ENCODE data around the gene TBCCD1. TPM values are rescaled to one million over a fixed set of nuclear protein-coding genes. Genes with fewer than 3 reads are reported as not detected.
A peak's percentile ranks its signal among the peaks of the same experiment; 100 is the strongest.

TBCCD1 gene
- total RNA-seq, 2 experiments from 2014 or later: 15.2 to 17.4 TPM

GRCh38 chr3:186603159-186603558 is 36.0 kb upstream of the TBCCD1 start:
- Mint-ChIP-seq H3K9me3 (no peaks in the 10 kb centered on the region), H3K4me3 (no peak overlapping the region), H3K27ac (no peak overlapping the region), H3K27me3 (peaks cover 7% of the 10 kb centered on the region), H3K4me1 (peaks cover 1% of the 10 kb centered on the region), H3K36me3 (no peaks in the 10 kb centered on the region)
- POLR2A ChIA-PET: no interaction called here
- ATAC-seq (ENCODE audit: low read depth) (no peak), DNase-seq (no peak)

- Mint-ChIP-seq H3K9me3 (no peaks in the 10 kb centered on the region), H3K27ac (no peak overlapping the region)
- POLR2A ChIA-PET: no interaction called here
These were observed 33.8 kb upstream of the TBCCD1 start for GRCh38 chr3:186600896-186601295.

GRCh38 chr3:186599785-186600166 is 32.6 kb upstream of the TBCCD1 start:
- Mint-ChIP-seq H3K36me3 (no peaks in the 10 kb centered on the region), H3K27me3 (peaks cover 2% of the 10 kb centered on the region), H3K4me3 (no peak overlapping the region), H3K4me1 (peaks cover 1% of the 10 kb centered on the region), H3K9me3 (no peaks in the 10 kb centered on the region), H3K27ac (no peak overlapping the region)
- ATAC-seq (ENCODE audit: low read depth) (no peak), DNase-seq (no peak)
- POLR2A ChIA-PET: no interaction called here

More at GRCh38 chr3:186600896-186601295, 33.8 kb upstream of the TBCCD1 start:
- DNase-seq (no peak), ATAC-seq (ENCODE audit: low read depth) (no peak)
- Mint-ChIP-seq H3K27me3 (peaks cover 7% of the 10 kb centered on the region), H3K36me3 (no peaks in the 10 kb centered on the region), H3K4me3 (no peak overlapping the region), H3K4me1 (peaks cover 1% of the 10 kb centered on the region)

- no peak overlapping the region for H3K27ac Mint-ChIP-seq
- POLR2A ChIA-PET: no interaction called here
- no peak for ATAC-seq (ENCODE audit: low read depth)
- H3K4me1 Mint-ChIP-seq: peaks cover 1% of the 10 kb centered on the region
- no peak for DNase-seq
- no peaks in the 10 kb centered on the region for H3K9me3 Mint-ChIP-seq
- no peak overlapping the region for H3K4me3 Mint-ChIP-seq
- no peaks in the 10 kb centered on the region for H3K36me3 Mint-ChIP-seq
- peaks cover 2% of the 10 kb centered on the region for H3K27me3 Mint-ChIP-seq
These were observed 32.1 kb upstream of the TBCCD1 start for GRCh38 chr3:186599142-186599784.

GRCh38 chr3:186598794-186599141 is 31.6 kb upstream of the TBCCD1 start:
- Mint-ChIP-seq H3K36me3 (no peaks in the 10 kb centered on the region), H3K9me3 (no peaks in the 10 kb centered on the region), H3K4me3 (no peak overlapping the region), H3K27me3 (peaks cover 2% of the 10 kb centered on the region), H3K4me1 (peaks cover 1% of the 10 kb centered on the region), H3K27ac (no peak overlapping the region)
- no peak for ATAC-seq (ENCODE audit: low read depth)
- POLR2A ChIA-PET: no interaction called here
- no peak for DNase-seq

- H3K27ac Mint-ChIP-seq: no peak overlapping the region
- no peak for DNase-seq
- no peaks in the 10 kb centered on the region for H3K36me3 Mint-ChIP-seq
- H3K4me1 Mint-ChIP-seq: peaks cover 1% of the 10 kb centered on the region
- ATAC-seq (ENCODE audit: low read depth): no peak
- H3K4me3 Mint-ChIP-seq: no peak overlapping the region
- H3K27me3 Mint-ChIP-seq: peaks cover 2% of the 10 kb centered on the region
- H3K9me3 Mint-ChIP-seq: no peaks in the 10 kb centered on the region
- POLR2A ChIA-PET: interaction anchor here (0.7 kb wide), 1 partner anchor 32 kb away, joined by 5 read pairs; no protein-coding TSS in a partner anchor
These were observed 31.1 kb upstream of the TBCCD1 start for GRCh38 chr3:186598108-186598784.

GRCh38 chr3:186596568-186597287 is 29.6 kb upstream of the TBCCD1 start:
- no peak overlapping the region for H3K4me3 Mint-ChIP-seq
- POLR2A ChIA-PET: no interaction called here
- H3K36me3 Mint-ChIP-seq: no peaks in the 10 kb centered on the region
- ATAC-seq (ENCODE audit: low read depth) (no peak), DNase-seq (no peak)
- H3K27me3 Mint-ChIP-seq: no peaks in the 10 kb centered on the region
- H3K27ac Mint-ChIP-seq: no peak overlapping the region
- peaks cover 1% of the 10 kb centered on the region for H3K4me1 Mint-ChIP-seq
- no peaks in the 10 kb centered on the region for H3K9me3 Mint-ChIP-seq

- Mint-ChIP-seq H3K9me3 (no peaks in the 10 kb centered on the region), H3K4me1 (peaks cover 9% of the 10 kb centered on the region)
These were observed 27.5 kb upstream of the TBCCD1 start for GRCh38 chr3:186594591-186595113.

GRCh38 chr3:186593862-186594261 is 26.7 kb upstream of the TBCCD1 start:
- H3K27ac Mint-ChIP-seq: no peak overlapping the region
- no peak for ATAC-seq (ENCODE audit: low read depth)
- H3K36me3 Mint-ChIP-seq: no peaks in the 10 kb centered on the region
- H3K9me3 Mint-ChIP-seq: no peaks in the 10 kb centered on the region
- DNase-seq: no peak
- H3K4me1 Mint-ChIP-seq: peaks cover 11% of the 10 kb centered on the region
- H3K4me3 Mint-ChIP-seq: no peak overlapping the region
- POLR2A ChIA-PET: no interaction called here
- no peaks in the 10 kb centered on the region for H3K27me3 Mint-ChIP-seq

More at GRCh38 chr3:186594591-186595113, 27.5 kb upstream of the TBCCD1 start:
- Mint-ChIP-seq H3K4me3 (no peak overlapping the region), H3K36me3 (no peaks in the 10 kb centered on the region), H3K27ac (no peak overlapping the region), H3K27me3 (no peaks in the 10 kb centered on the region)
- no peak for DNase-seq
- POLR2A ChIA-PET: no interaction called here
- no peak for ATAC-seq (ENCODE audit: low read depth)

- Mint-ChIP-seq H3K4me1 (peaks cover 18% of the 10 kb centered on the region), H3K27me3 (no peaks in the 10 kb centered on the region), H3K27ac (no peak overlapping the region), H3K36me3 (no peaks in the 10 kb centered on the region), H3K9me3 (no peaks in the 10 kb centered on the region), H3K4me3 (no peak overlapping the region)
- POLR2A ChIA-PET: no interaction called here
- ATAC-seq (ENCODE audit: low read depth) (no peak), DNase-seq (no peak)
These were observed 25.5 kb upstream of the TBCCD1 start for GRCh38 chr3:186592682-186593081.

GRCh38 chr3:186590580-186591295 is 23.6 kb upstream of the TBCCD1 start:
- POLR2A ChIA-PET: interaction anchor here (1.5 kb wide), 1 partner anchor 193 kb away, joined by 5 read pairs; the partner anchor contains the start of gene EIF4A2
- Mint-ChIP-seq H3K9me3 (no peaks in the 10 kb centered on the region), H3K27ac (no peak overlapping the region), H3K27me3 (no peaks in the 10 kb centered on the region), H3K4me3 (no peak overlapping the region), H3K36me3 (peaks cover under 1% of the 10 kb centered on the region), H3K4me1 (peaks cover 18% of the 10 kb centered on the region)
- no peak for DNase-seq
- ATAC-seq (ENCODE audit: low read depth): no peak

- no peaks in the 10 kb centered on the region for H3K9me3 Mint-ChIP-seq
- H3K4me3 Mint-ChIP-seq: no peak overlapping the region
- H3K27me3 Mint-ChIP-seq: no peaks in the 10 kb centered on the region
- peaks cover 18% of the 10 kb centered on the region for H3K4me1 Mint-ChIP-seq
- ATAC-seq (ENCODE audit: low read depth) (peak; percentile 57), DNase-seq (no peak)
- POLR2A ChIA-PET: interaction anchor here (0.6 to 1.5 kb wide), 2 partner anchors 17 to 194 kb away, joined by 3 to 5 read pairs; partner anchors contain the start of gene EIF4A2
- H3K27ac Mint-ChIP-seq: no peak overlapping the region
- peaks cover 2% of the 10 kb centered on the region for H3K36me3 Mint-ChIP-seq
These were observed 22.9 kb upstream of the TBCCD1 start for GRCh38 chr3:186589856-186590579.

Data from activated naive CD8-positive, alpha-beta T cell treated with anti-CD3 and anti-CD28 coated beads, Interleukin-2, amount 10 ng/mL, durations not matched to agents 7 days and 5 days (primary cell).